Stimulated activated CD8-positive, alpha-beta memory T cell treated with anti-CD3 and anti-CD28 coated beads, Interleukin-12 subunit alpha, Interleukin-12 subunit beta, amount 100 ng/mL, for 1 hour (primary cell): ENCODE data around the gene GNAL.

Experiments
- DNase-seq: peaks from one replicate; pipeline ENCODE4 v3.0.0-alpha.2; 2020; ENCODE audit warnings: low read depth

The GNAL gene

GRCh38 chr18:11767329-11767728, 78.3 kb downstream of the GNAL start:
- DNase-seq = no peak

GRCh38 chr18:11767935-11768334, 78.9 kb downstream of the GNAL start:
- DNase-seq = no peak

GRCh38 chr18:11775436-11776174, 86.5 kb downstream of the GNAL start:
- DNase-seq = no peak

GRCh38 chr18:11780042-11780441, 91.0 kb downstream of the GNAL start:
- no peak for DNase-seq

- DNase-seq = no peak
These were observed 94.8 kb downstream of the GNAL start for GRCh38 chr18:11783716-11784331.

GRCh38 chr18:11784674-11785304, 95.7 kb downstream of the GNAL start:
- no peak for DNase-seq

- DNase-seq = no peak
These were observed 96.5 kb downstream of the GNAL start for GRCh38 chr18:11785444-11786055.

GRCh38 chr18:11789716-11790510, 100.8 kb downstream of the GNAL start:
- no peak for DNase-seq

GRCh38 chr18:11791131-11791530, 102.1 kb downstream of the GNAL start:
- no peak for DNase-seq

- DNase-seq = no peak
These were observed 103.6 kb downstream of the GNAL start for GRCh38 chr18:11792632-11793031.

GRCh38 chr18:11794195-11794594, 105.1 kb downstream of the GNAL start:
- no peak for DNase-seq

- DNase-seq = no peak
These were observed 106.9 kb downstream of the GNAL start for GRCh38 chr18:11795916-11796315.

GRCh38 chr18:11798271-11798670, 109.2 kb downstream of the GNAL start:
- no peak for DNase-seq

GRCh38 chr18:11799066-11799465, 110.0 kb downstream of the GNAL start:
- no peak for DNase-seq

- DNase-seq = no peak
These were observed 111.7 kb downstream of the GNAL start for GRCh38 chr18:11800566-11801334.

GRCh38 chr18:11801573-11801972, 112.5 kb downstream of the GNAL start:
- no peak for DNase-seq

GRCh38 chr18:11802158-11802557, 113.1 kb downstream of the GNAL start:
- no peak for DNase-seq

GRCh38 chr18:11802586-11802985, 113.5 kb downstream of the GNAL start:
- DNase-seq = no peak

- DNase-seq = no peak
These were observed 118.2 kb downstream of the GNAL start for GRCh38 chr18:11807233-11807632.

- DNase-seq = no peak
These were observed 119.2 kb downstream of the GNAL start for GRCh38 chr18:11808001-11808855.
